ENCODE results near the gene SLC24A3. TPM values are rescaled to one million over a fixed set of nuclear protein-coding genes. Genes with fewer than 3 reads are reported as not detected.

SLC24A3 gene
- polyA plus RNA-seq, 1 donor (not counting 4 experiments of a cell fraction or from before 2014, with no cell fraction given) = 0.17 TPM

DNA sequence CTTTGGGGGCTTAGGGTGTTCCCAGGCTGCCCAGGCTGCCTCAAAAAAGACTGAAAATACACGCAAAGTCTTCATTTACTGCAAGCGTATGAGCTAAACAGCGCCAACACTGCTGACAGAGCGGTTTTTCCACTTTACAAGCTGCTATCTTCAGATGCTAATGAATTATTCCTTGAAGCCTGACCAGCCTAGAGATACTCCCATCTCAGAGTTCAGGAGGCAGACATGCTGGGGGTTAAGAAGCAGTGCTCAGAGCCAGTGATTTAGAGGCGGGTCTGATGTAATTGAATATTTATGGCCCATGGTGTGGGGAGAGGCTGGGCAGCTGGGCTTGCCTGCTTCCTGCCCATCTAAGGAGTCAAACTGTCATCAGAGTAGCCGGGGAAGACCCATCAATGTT lies 241.4 kb downstream of the SLC24A3 start:
- DNase-seq (ENCODE audit: low read depth, low spot score) (no peak), FAIRE-seq (no peak)
- H3K9me1 ChIP-seq (ENCODE audit: control insufficient read depth, extremely low read depth, insufficient read depth, low read length) = no peaks in the 10 kb centered on the region
- no peak overlapping the region for H3K4me3 ChIP-seq (ENCODE audit: control insufficient read depth in 2 of 3, extremely low read depth in 1 of 3, insufficient read depth in 2 of 3, low read depth in 1 of 3, low read length in 3 of 3)
- no peaks in the 10 kb centered on the region for H4K20me1 ChIP-seq (ENCODE audit: control insufficient read depth, extremely low read depth, insufficient read depth, low read length)
- H3K9ac ChIP-seq (ENCODE audit: control insufficient read depth, extremely low read depth, insufficient read depth, low read length) = no peak overlapping the region
- dilution Hi-C loops (cut with MboI; ENCODE audit: extremely low pct_ligation_motif_present, low sequenced_read_pairs) = no loop called here
- H2AFZ ChIP-seq (ENCODE audit: control insufficient read depth, low read length) = no peak overlapping the region
- no peak overlapping the region for H3K4me2 ChIP-seq (ENCODE audit: control insufficient read depth, extremely low read depth, insufficient read depth, low read depth, low read length)
- TF ChIP-seq, protein P1, sequence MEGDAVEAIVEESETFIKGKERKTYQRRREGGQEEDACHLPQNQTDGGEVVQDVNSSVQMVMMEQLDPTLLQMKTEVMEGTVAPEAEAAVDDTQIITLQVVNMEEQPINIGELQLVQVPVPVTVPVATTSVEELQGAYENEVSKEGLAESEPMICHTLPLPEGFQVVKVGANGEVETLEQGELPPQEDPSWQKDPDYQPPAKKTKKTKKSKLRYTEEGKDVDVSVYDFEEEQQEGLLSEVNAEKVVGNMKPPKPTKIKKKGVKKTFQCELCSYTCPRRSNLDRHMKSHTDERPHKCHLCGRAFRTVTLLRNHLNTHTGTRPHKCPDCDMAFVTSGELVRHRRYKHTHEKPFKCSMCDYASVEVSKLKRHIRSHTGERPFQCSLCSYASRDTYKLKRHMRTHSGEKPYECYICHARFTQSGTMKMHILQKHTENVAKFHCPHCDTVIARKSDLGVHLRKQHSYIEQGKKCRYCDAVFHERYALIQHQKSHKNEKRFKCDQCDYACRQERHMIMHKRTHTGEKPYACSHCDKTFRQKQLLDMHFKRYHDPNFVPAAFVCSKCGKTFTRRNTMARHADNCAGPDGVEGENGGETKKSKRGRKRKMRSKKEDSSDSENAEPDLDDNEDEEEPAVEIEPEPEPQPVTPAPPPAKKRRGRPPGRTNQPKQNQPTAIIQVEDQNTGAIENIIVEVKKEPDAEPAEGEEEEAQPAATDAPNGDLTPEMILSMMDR (optimal IDR thresholded peaks at IDR 0.05 in 1 of 3, IDR thresholded peaks at IDR 0.05 in 1 of 3, conservative IDR thresholded peaks at IDR 0.05 in 1 of 3; ENCODE audit: extremely low read depth in 1 of 3, insufficient read depth in 2 of 3, low read length in 3 of 3) = no peak
- no peak for TF ChIP-seq EZH2 (IDR thresholded peaks at IDR 0.05; ENCODE audit: low read length)
- H3K4me1 ChIP-seq (ENCODE audit: control insufficient read depth, extremely low read depth, insufficient read depth, low read length) = no peaks in the 10 kb centered on the region
- H3K9me3 ChIP-seq (ENCODE audit: control insufficient read depth, low read depth, low read length) = no peaks in the 10 kb centered on the region
- no peaks in the 10 kb centered on the region for H3K27me3 ChIP-seq (ENCODE audit: control insufficient read depth, extremely low read depth, insufficient read depth, low read length)
- H3K27ac ChIP-seq (ENCODE audit: control insufficient read depth, insufficient read depth, low read length) = no peak overlapping the region
- no peaks in the 10 kb centered on the region for H3K36me3 ChIP-seq (ENCODE audit: control insufficient read depth in 2 of 2, extremely low read depth in 1 of 2, insufficient read depth in 2 of 2, low read length in 2 of 2)
- H3K79me2 ChIP-seq (ENCODE audit: control insufficient read depth, insufficient read depth, low read length) = no peaks in the 10 kb centered on the region

DNA sequence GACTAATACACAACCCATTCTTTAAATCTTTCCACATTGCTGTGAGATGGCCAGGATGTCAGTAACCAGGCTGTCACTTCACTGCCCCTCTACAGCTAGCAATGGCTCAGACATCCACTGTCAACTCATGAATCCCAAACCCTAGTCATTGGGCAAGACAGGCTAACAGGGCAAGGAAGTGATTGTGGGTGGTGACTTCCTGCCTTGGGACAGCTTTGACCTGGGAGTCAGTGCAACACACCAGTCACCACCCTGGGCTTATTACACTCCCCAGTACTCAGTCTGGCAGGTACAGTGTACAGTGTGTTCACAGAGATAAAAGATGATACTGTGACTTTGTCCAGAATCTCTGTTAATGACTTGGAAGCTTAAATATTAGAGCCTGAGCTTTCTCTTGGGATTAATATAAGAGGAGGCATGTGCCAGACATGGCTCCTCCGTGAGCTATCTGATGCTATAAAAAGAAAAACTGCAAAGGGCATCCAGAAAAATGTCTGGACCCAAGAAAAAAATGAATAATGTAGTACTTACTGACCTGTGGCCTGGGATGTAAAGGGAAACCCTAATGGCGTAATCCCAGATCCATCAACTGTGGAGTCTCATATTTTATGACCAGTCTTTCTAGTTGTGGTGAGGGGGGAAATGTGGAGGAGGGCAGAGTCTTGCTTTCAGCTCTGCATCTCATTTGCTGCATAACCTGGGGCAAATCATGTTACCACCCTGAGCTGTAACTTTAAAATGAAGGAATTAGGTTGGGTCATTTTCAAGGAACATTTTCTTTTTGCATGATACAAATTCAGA lies 244.4 kb downstream of the SLC24A3 start:
- Histone ChIP-seq H3K9ac (ENCODE audit: control insufficient read depth, extremely low read depth, insufficient read depth, low read length) (no peak overlapping the region), H3K79me2 (ENCODE audit: control insufficient read depth, insufficient read depth, low read length) (no peaks in the 10 kb centered on the region), H4K20me1 (ENCODE audit: control insufficient read depth, extremely low read depth, insufficient read depth, low read length) (no peaks in the 10 kb centered on the region), H3K36me3 (ENCODE audit: control insufficient read depth in 2 of 2, extremely low read depth in 1 of 2, insufficient read depth in 2 of 2, low read length in 2 of 2) (no peaks in the 10 kb centered on the region), H3K27me3 (ENCODE audit: control insufficient read depth, extremely low read depth, insufficient read depth, low read length) (no peaks in the 10 kb centered on the region), H3K4me2 (ENCODE audit: control insufficient read depth, extremely low read depth, insufficient read depth, low read depth, low read length) (no peak overlapping the region), H3K9me1 (ENCODE audit: control insufficient read depth, extremely low read depth, insufficient read depth, low read length) (no peaks in the 10 kb centered on the region), H3K4me3 (ENCODE audit: control insufficient read depth in 2 of 3, extremely low read depth in 1 of 3, insufficient read depth in 2 of 3, low read depth in 1 of 3, low read length in 3 of 3) (no peak overlapping the region), H3K27ac (ENCODE audit: control insufficient read depth, insufficient read depth, low read length) (no peak overlapping the region), H3K9me3 (ENCODE audit: control insufficient read depth, low read depth, low read length) (no peaks in the 10 kb centered on the region), H2AFZ (ENCODE audit: control insufficient read depth, low read length) (no peak overlapping the region), H3K4me1 (ENCODE audit: control insufficient read depth, extremely low read depth, insufficient read depth, low read length) (no peaks in the 10 kb centered on the region)
- FAIRE-seq = no peak
- no peak for TF ChIP-seq EZH2 (IDR thresholded peaks at IDR 0.05; ENCODE audit: low read length)
- dilution Hi-C loops (cut with MboI; ENCODE audit: extremely low pct_ligation_motif_present, low sequenced_read_pairs) = no loop called here
- no peak for DNase-seq (ENCODE audit: low read depth, low spot score)
